OCI-LY7 (cell line): ENCODE measurements around the gene INPP4A.

Experiments used
- CTCF ChIP-seq: fragments of 200-600 bp; sonication (generic); conservative IDR thresholded peaks from 2 replicates; pipeline ENCODE4 v1.5.1; 2014; ENCODE audit warnings: mild to moderate bottlenecking, antibody characterized with exemption, low read length, moderate library complexity, mixed read lengths
- EZH2phosphoT487 ChIP-seq: fragments of 200-600 bp; sonication (generic); IDR thresholded peaks from 2 replicates; pipeline ENCODE4 v1.6.1; 2018; ENCODE audit warnings: low read depth, borderline replicate concordance, mild to moderate bottlenecking, mixed run types, antibody characterized with exemption, low read length, moderate library complexity, mixed read lengths

- TF ChIP-seq CTCF (no peak), EZH2phosphoT487 (no peak)
These were observed 6.2 kb upstream of the INPP4A start for GRCh38 chr2:98438190-98439133.
